CD4-positive, alpha-beta T cell (primary cell): Measurements from ENCODE around the gene CD99. TPM values are rescaled to one million over a fixed set of nuclear protein-coding genes. Genes with fewer than 3 reads are reported as not detected.
"Not testable (repeated sequence)": the region's sequence is repeated elsewhere in the genome, so short reads cannot be mapped to it uniquely, and the experiment has no call there.

Experiments used
- ATAC-seq: fragments of 200-7000 bp; cut with Tn5 transposase; one replicate; pipeline ENCODE4 v1.10.0; 2022; ENCODE audit warnings: mild to moderate bottlenecking; ENCODE audit not compliant: poor library complexity
- CTCF ChIA-PET: fragments of 350-600 bp; sonication (Branson Sonifier 250); formaldehyde crosslinking; loops from one replicate; lab custom pipeline; 2021; ENCODE audit warnings: antibody characterized with exemption, inconsistent platforms; lab: Charles Lee
- POLR2A ChIA-PET: fragments of 350-600 bp; sonication (Branson Sonifier 250); formaldehyde crosslinking; loops from one replicate; lab custom pipeline; 2021; ENCODE audit warnings: antibody characterized with exemption, inconsistent platforms; lab: Charles Lee
- DNase-seq, 14 experiments: peaks; one replicate each; pipeline ENCODE4 v3.0.0-alpha.2; 2013 to 2020; ENCODE audit warnings: mixed read lengths in 2 of 14
- H3K27ac ChIP-seq, 2 donors: one replicate each; pipeline versions ENCODE4 v1.5.1 to v1.7.0; 2013; ENCODE audit warnings: low read length in 2 of 2, low read depth in 1 of 2, mild to moderate bottlenecking in 1 of 2
- H3K27me3 ChIP-seq, 2 experiments: 1 replicate in 1 of 2; 2 replicates in 1 of 2; pipeline versions ENCODE4 v1.6.1 to v1.7.0; 2013; ENCODE audit warnings: low read length in 2 of 2, control low read depth in 1 of 2, mild to moderate bottlenecking in 1 of 2, moderate library complexity in 1 of 2; ENCODE audit not compliant: insufficient read depth in 2 of 2, control insufficient read depth in 1 of 2
- H3K36me3 ChIP-seq: one replicate; pipeline ENCODE4 v1.6.1; 2013; ENCODE audit warnings: low read length, control low read depth; ENCODE audit not compliant: insufficient read depth
- H3K4me1 ChIP-seq: one replicate; pipeline ENCODE4 v1.6.1; 2013; ENCODE audit warnings: low read length, control low read depth; ENCODE audit not compliant: insufficient read depth
- H3K4me3 ChIP-seq: one replicate; pipeline ENCODE4 v1.5.1; 2013; ENCODE audit warnings: mild to moderate bottlenecking, low read length, moderate library complexity
- H3K9me3 ChIP-seq, 2 experiments: 1 replicate in 1 of 2; 2 replicates in 1 of 2; pipeline versions ENCODE4 v1.6.1 to v1.7.0; 2013; ENCODE audit warnings: low read length in 2 of 2, mild to moderate bottlenecking in 2 of 2, control low read depth in 1 of 2, moderate library complexity in 1 of 2; ENCODE audit not compliant: control insufficient read depth in 1 of 2, insufficient read depth in 1 of 2
- H3K27ac Mint-ChIP-seq: one replicate; pipeline ENCODE4 v1.8.0; 2020; ENCODE audit warnings: mixed read lengths
- H3K27me3 Mint-ChIP-seq: one replicate; pipeline ENCODE4 v1.8.0; 2021; ENCODE audit warnings: mixed read lengths
- H3K36me3 Mint-ChIP-seq: one replicate; pipeline ENCODE4 v1.8.0; 2021; ENCODE audit warnings: low read depth, mixed read lengths
- H3K4me1 Mint-ChIP-seq: one replicate; pipeline ENCODE4 v1.8.0; 2021; ENCODE audit warnings: low read depth, mixed read lengths
- H3K4me3 Mint-ChIP-seq: one replicate; pipeline ENCODE4 v1.8.0; 2020; ENCODE audit warnings: mild to moderate bottlenecking, mixed read lengths
- H3K9me3 Mint-ChIP-seq: one replicate; pipeline ENCODE4 v1.8.0; 2020; ENCODE audit warnings: mixed read lengths
- CTCF ChIP-seq: fragments of 200-600 bp; IDR thresholded peaks from one replicate; pipeline ENCODE4 v1.8.0; 2022; ENCODE audit warnings: antibody characterized with exemption, mild to moderate bottlenecking
- intact Hi-C, 2 experiments: fragments of 100-400 bp; cut with DNase I in 1 of 2; cut with micrococcal nuclease in 1 of 2; formaldehyde crosslinking; loops; one replicate each; pipeline versions ENCODE4 v1.15.1 to v1.9.0; 2023 to 2025; cut with DNase I, micrococcal nuclease
- total RNA-seq, 174 experiments: library from RNA in 2 of 174; stranded (reverse) in 2 of 174; gene quantifications; one replicate each; pipeline ENCODE4 v1.2.3 and lab custom pipeline; 2021 to 2026

Gene CD99
- total RNA-seq, 2 experiments from 2014 or later: 170 to 184 TPM

GRCh38 chrX:2769615-2770014, 78.5 kb downstream of the CD99 start:
- Histone ChIP-seq H3K4me1 (no peaks in the 10 kb centered on the region), H3K4me3 (no peak overlapping the region), H3K27ac (no peak overlapping the region), H3K9me3 (peaks cover 0 to 12% of the 10 kb centered on the region in 2 experiments), H3K27me3 (peaks cover 0 to 3% of the 10 kb centered on the region in 2 experiments), H3K36me3 (no peaks in the 10 kb centered on the region)
- Mint-ChIP-seq H3K4me1 (peaks cover 7% of the 10 kb centered on the region), H3K27ac (no peak overlapping the region), H3K9me3 (peaks cover 3% of the 10 kb centered on the region), H3K27me3 (peaks cover 36% of the 10 kb centered on the region), H3K36me3 (no peaks in the 10 kb centered on the region), H3K4me3 (no peak overlapping the region)
- DNase-seq: no peak
- ChIA-PET POLR2A (no interaction called here), CTCF (no interaction called here)
- no peak for TF ChIP-seq CTCF
- intact Hi-C loops: no loop called here
- ATAC-seq: no peak

- H3K9me3 ChIP-seq: peaks cover 0 to 12% of the 10 kb centered on the region in 2 experiments
- H3K4me3 ChIP-seq, H3K27ac ChIP-seq, H3K27me3 ChIP-seq, CTCF ChIA-PET, H3K36me3 ChIP-seq, POLR2A ChIA-PET, H3K27ac Mint-ChIP-seq, intact Hi-C loops, ATAC-seq, H3K4me1 Mint-ChIP-seq, H3K4me1 ChIP-seq, H3K9me3 Mint-ChIP-seq, H3K36me3 Mint-ChIP-seq, DNase-seq, H3K4me3 Mint-ChIP-seq: not testable (repeated sequence)
- peaks cover 37% of the 10 kb centered on the region for H3K27me3 Mint-ChIP-seq
Observed at GRCh38 chrX:2773166-2774055, 82.3 kb downstream of the CD99 start.

- no peak for DNase-seq
- Mint-ChIP-seq H3K4me1 (no peaks in the 10 kb centered on the region), H3K36me3 (no peaks in the 10 kb centered on the region), H3K27me3 (peaks cover 37% of the 10 kb centered on the region), H3K27ac (no peak overlapping the region), H3K4me3 (no peak overlapping the region), H3K9me3 (peaks cover 3% of the 10 kb centered on the region)
- peaks cover 0 to 3% of the 10 kb centered on the region in 2 experiments for H3K27me3 ChIP-seq
- TF ChIP-seq CTCF: no peak
- ChIA-PET CTCF (no interaction called here), POLR2A (no interaction called here)
- peaks cover 0 to 9% of the 10 kb centered on the region in 2 experiments for H3K9me3 ChIP-seq
- ATAC-seq: no peak
- H3K4me1 ChIP-seq: no peaks in the 10 kb centered on the region
- intact Hi-C loops: no loop called here
- no peak overlapping the region for H3K4me3 ChIP-seq
- no peak overlapping the region for H3K27ac ChIP-seq
- no peaks in the 10 kb centered on the region for H3K36me3 ChIP-seq
Observed at GRCh38 chrX:2774057-2774456, 83.0 kb downstream of the CD99 start.
